HEK293 (cell line): ENCODE measurements around the gene PRR14L.

ENCODE experiments used
- CTCF ChIA-PET: fragments of 350-600 bp; formaldehyde crosslinking; extraction: SDS; loops from one replicate; lab custom pipeline; 2021; ENCODE audit warnings: antibody characterized with exemption; lab: Yijun Ruan, JAX
- POLR2A ChIA-PET: fragments of 300-600 bp; formaldehyde crosslinking; extraction: SDS; loops from one replicate; lab custom pipeline; 2020; ENCODE audit warnings: antibody characterized with exemption, inconsistent platforms; lab: Yijun Ruan, JAX
- H3K27ac ChIP-seq: fragments of 200-500 bp; sonication (Bioruptor generic); 2 replicates; pipeline ENCODE4 v1.5.1; 2014; ENCODE audit warnings: low read depth, low read length, control low read depth, inconsistent platforms; ENCODE audit errors: extremely low read depth
- H3K36me3 ChIP-seq, 2 experiments: fragments of 200-500 bp in 1 of 2; sonication (Bioruptor generic) in 1 of 2; 1 replicate in 1 of 2; 2 replicates in 1 of 2; pipeline ENCODE4 v1.5.1; 2014 to 2017; ENCODE audit warnings: inconsistent platforms in 2 of 2, low read length in 2 of 2; ENCODE audit not compliant: control insufficient read depth in 2 of 2, insufficient read depth in 1 of 2
- H3K4me1 ChIP-seq: fragments of 200-500 bp; sonication (Bioruptor generic); 2 replicates; pipeline ENCODE4 v1.5.1; 2014; ENCODE audit warnings: mild to moderate bottlenecking, low read length, inconsistent platforms; ENCODE audit not compliant: control insufficient read depth, insufficient read depth
- H3K4me3 ChIP-seq: 2 replicates; pipeline ENCODE4 v1.5.1; 2011; ENCODE audit warnings: low read depth, mild to moderate bottlenecking, control low read depth, low read length, moderate library complexity
- H3K9me3 ChIP-seq: fragments of 200-500 bp; sonication (Bioruptor generic); 2 replicates; pipeline ENCODE4 v1.5.1; 2014; ENCODE audit warnings: low read depth, low read length, inconsistent platforms; ENCODE audit not compliant: control insufficient read depth, insufficient read depth
- ATF2 ChIP-seq: fragments of 450-650 bp; formaldehyde crosslinking; IDR thresholded peaks from 2 replicates; pipeline ENCODE4 v1.5.1; 2016; ENCODE audit warnings: missing biosample characterization, missing genetic modification characterization, low read depth
- GLIS1 ChIP-seq: fragments of 450-650 bp; formaldehyde crosslinking; IDR thresholded peaks from 2 replicates; pipeline ENCODE4 v1.5.1; 2016; ENCODE audit warnings: missing biosample characterization, missing genetic modification characterization
- HOXD13 ChIP-seq: sonication (generic); formaldehyde crosslinking; IDR thresholded peaks from 2 replicates; pipeline ENCODE4 v1.8.0; 2022; ENCODE audit warnings: missing genetic modification reagents, borderline replicate concordance
- KLF17 ChIP-seq: fragments of 450-650 bp; formaldehyde crosslinking; IDR thresholded peaks from 2 replicates; pipeline ENCODE4 v1.5.1; 2016; ENCODE audit warnings: missing biosample characterization, missing genetic modification characterization
- OSR2 ChIP-seq: fragments of 450-650 bp; formaldehyde crosslinking; IDR thresholded peaks from 2 replicates; pipeline ENCODE4 v1.5.1; 2016; ENCODE audit warnings: missing biosample characterization, missing genetic modification characterization
- PATZ1 ChIP-seq: fragments of 450-650 bp; formaldehyde crosslinking; IDR thresholded peaks from 2 replicates; pipeline ENCODE4 v1.5.1; 2016; ENCODE audit warnings: missing biosample characterization, missing genetic modification characterization
- SP2 ChIP-seq: fragments of 450-650 bp; formaldehyde crosslinking; IDR thresholded peaks from 2 replicates; pipeline ENCODE4 v1.5.1; 2016; ENCODE audit warnings: missing biosample characterization, missing genetic modification characterization
- SP7 ChIP-seq: fragments of 450-650 bp; formaldehyde crosslinking; IDR thresholded peaks from 2 replicates; pipeline ENCODE4 v1.5.1; 2016; ENCODE audit warnings: missing biosample characterization, missing genetic modification characterization
- WT1 ChIP-seq: fragments of 450-650 bp; formaldehyde crosslinking; IDR thresholded peaks from 2 replicates; pipeline ENCODE4 v1.5.1; 2016; ENCODE audit warnings: missing biosample characterization, missing genetic modification characterization
- ZBTB1 ChIP-seq: fragments of 450-650 bp; formaldehyde crosslinking; IDR thresholded peaks from 2 replicates; pipeline ENCODE4 v1.5.1; 2016; ENCODE audit warnings: missing biosample characterization, missing genetic modification characterization
- ZBTB44 ChIP-seq: fragments of 450-650 bp; IDR thresholded peaks from 2 replicates; pipeline ENCODE4 v1.5.1; 2018; ENCODE audit warnings: missing biosample characterization, mild to moderate bottlenecking, missing genetic modification characterization
- ZFP69B ChIP-seq: fragments of 450-650 bp; formaldehyde crosslinking; IDR thresholded peaks from 2 replicates; pipeline ENCODE4 v1.5.1; 2016; ENCODE audit warnings: missing biosample characterization, missing genetic modification characterization
- ZIC2 ChIP-seq: fragments of 450-650 bp; formaldehyde crosslinking; IDR thresholded peaks from 2 replicates; pipeline ENCODE4 v1.5.1; 2016; ENCODE audit warnings: missing biosample characterization, missing genetic modification characterization
- ZNF133 ChIP-seq: fragments of 450-650 bp; formaldehyde crosslinking; IDR thresholded peaks from 2 replicates; pipeline ENCODE4 v1.5.1; 2016; ENCODE audit warnings: missing biosample characterization, missing genetic modification characterization
- ZNF157 ChIP-seq: fragments of 450-650 bp; formaldehyde crosslinking; IDR thresholded peaks from 2 replicates; pipeline ENCODE4 v1.5.1; 2016; ENCODE audit warnings: missing biosample characterization, missing genetic modification characterization
- ZNF18 ChIP-seq: fragments of 450-650 bp; formaldehyde crosslinking; IDR thresholded peaks from 2 replicates; pipeline ENCODE4 v1.5.1; 2016; ENCODE audit warnings: missing biosample characterization, missing genetic modification characterization
- ZNF239 ChIP-seq: fragments of 450-650 bp; formaldehyde crosslinking; IDR thresholded peaks from 2 replicates; pipeline ENCODE4 v1.5.1; 2016; ENCODE audit warnings: missing biosample characterization, missing genetic modification characterization
- ZNF354C ChIP-seq: fragments of 450-650 bp; formaldehyde crosslinking; IDR thresholded peaks from 2 replicates; pipeline ENCODE4 v1.5.1; 2016; ENCODE audit warnings: missing biosample characterization, missing genetic modification characterization, low read depth, borderline replicate concordance
- ZNF362 ChIP-seq: fragments of 450-650 bp; formaldehyde crosslinking; IDR thresholded peaks from 2 replicates; pipeline ENCODE4 v1.5.1; 2016; ENCODE audit warnings: missing biosample characterization, missing genetic modification characterization
- ZNF433 ChIP-seq: fragments of 450-650 bp; formaldehyde crosslinking; IDR thresholded peaks from 2 replicates; pipeline ENCODE4 v1.5.1; 2016; ENCODE audit warnings: missing biosample characterization, missing genetic modification characterization, low read depth
- ZNF473 ChIP-seq: fragments of 450-650 bp; formaldehyde crosslinking; IDR thresholded peaks from 2 replicates; pipeline ENCODE4 v1.5.1; 2017; ENCODE audit warnings: missing biosample characterization, missing genetic modification characterization
- ZNF510 ChIP-seq: fragments of 450-650 bp; formaldehyde crosslinking; IDR thresholded peaks from 2 replicates; pipeline ENCODE4 v1.5.1; 2018; ENCODE audit warnings: mild to moderate bottlenecking, missing genetic modification characterization, missing biosample characterization; ENCODE audit not compliant: insufficient replicate concordance
- ZNF529 ChIP-seq: fragments of 450-650 bp; formaldehyde crosslinking; IDR thresholded peaks from 2 replicates; pipeline ENCODE4 v1.5.1; 2017; ENCODE audit warnings: missing genetic modification characterization, missing biosample characterization; ENCODE audit not compliant: insufficient replicate concordance
- ZNF580 ChIP-seq: fragments of 450-650 bp; formaldehyde crosslinking; IDR thresholded peaks from 2 replicates; pipeline ENCODE4 v1.5.1; 2016; ENCODE audit warnings: missing biosample characterization, missing genetic modification characterization
- ZNF664 ChIP-seq: fragments of 450-650 bp; formaldehyde crosslinking; IDR thresholded peaks from 2 replicates; pipeline ENCODE4 v1.5.1; 2016; ENCODE audit warnings: missing biosample characterization, missing genetic modification characterization
- ZSCAN30 ChIP-seq: fragments of 450-650 bp; IDR thresholded peaks from 2 replicates; pipeline ENCODE4 v1.5.1; 2018; ENCODE audit warnings: missing biosample characterization, mild to moderate bottlenecking, missing genetic modification characterization, moderate library complexity
- ZXDB ChIP-seq: fragments of 450-650 bp; formaldehyde crosslinking; IDR thresholded peaks from 2 replicates; pipeline ENCODE4 v1.5.1; 2016; ENCODE audit warnings: missing biosample characterization, missing genetic modification characterization

PRR14L gene

GRCh38 chr22:31789803-31790202 is 39.9 kb upstream of the PRR14L start (continued):
- TF ChIP-seq ZNF18 (tag by site-specific recombination) (no peak), ZSCAN30 (tag by site-specific recombination) (no peak), ZNF433 (tag by site-specific recombination) (no peak), ZNF157 (no peak)

- no peaks in the 10 kb centered on the region for H3K4me1 ChIP-seq
- H3K27ac ChIP-seq = no peak overlapping the region
- TF ChIP-seq ZNF362 (tag by site-specific recombination) (no peak), SP2 (tag by site-specific recombination) (no peak), ZBTB1 (tag by site-specific recombination) (no peak), ZNF580 (tag by site-specific recombination) (no peak), ZNF354C (tag by site-specific recombination) (no peak), OSR2 (no peak), ZBTB44 (tag by site-specific recombination) (no peak), ZNF529 (tag by site-specific recombination) (no peak), SP7 (tag by site-specific recombination) (no peak), ZNF664 (no peak), ZXDB (no peak), ATF2 (tag by site-specific recombination) (no peak), ZIC2 (no peak), ZNF239 (tag by site-specific recombination) (no peak), HOXD13 (CRISPR knock-in tag) (no peak)
- CTCF ChIA-PET = interaction anchor here (0.6 to 0.7 kb wide), 3 partner anchors 72 to 431 kb away, joined by 3 to 6 read pairs (median 4); no protein-coding TSS in a partner anchor
- peaks cover 26 to 61% of the 10 kb centered on the region in 2 experiments for H3K36me3 ChIP-seq
- H3K4me3 ChIP-seq = no peak overlapping the region
- POLR2A ChIA-PET = interaction anchor here (0.6 kb wide), 1 partner anchor 48 kb away, joined by 4 read pairs; no protein-coding TSS in a partner anchor
- H3K9me3 ChIP-seq = no peaks in the 10 kb centered on the region
Measured at GRCh38 chr22:31776231-31776630, 26.3 kb upstream of the PRR14L start.

- peaks cover 42 to 59% of the 10 kb centered on the region in 2 experiments for H3K36me3 ChIP-seq
- no peak for TF ChIP-seq GLIS1 (tag by site-specific recombination)
- TF ChIP-seq ZNF473 (tag by site-specific recombination) = no peak
- TF ChIP-seq PATZ1 = no peak
- no peak for TF ChIP-seq WT1 (tag by site-specific recombination)
- TF ChIP-seq ZNF510 (tag by site-specific recombination) = no peak
- TF ChIP-seq ZFP69B = no peak
- TF ChIP-seq ZNF133 (tag by site-specific recombination) = no peak
- no peak for TF ChIP-seq ZIC2
- TF ChIP-seq KLF17 (tag by site-specific recombination) = no peak
Measured at GRCh38 chr22:31773416-31773815, 23.5 kb upstream of the PRR14L start.

More at GRCh38 chr22:31773416-31773815, 23.5 kb upstream of the PRR14L start:
- Histone ChIP-seq H3K4me3 (no peak overlapping the region), H3K4me1 (no peaks in the 10 kb centered on the region), H3K9me3 (no peaks in the 10 kb centered on the region), H3K27ac (no peak overlapping the region)
- ChIA-PET CTCF (no interaction called here), POLR2A (no interaction called here)
